Glomerular visceral epithelial cell (primary cell): ENCODE measurements around the gene NPY1R.
A peak's percentile ranks its signal among the peaks of the same experiment; 100 is the strongest.

Source experiments
- DNase-seq: peaks from one replicate; pipeline ENCODE4 v3.0.0-alpha.2; 2016; ENCODE audit errors: extremely low spot score

Gene NPY1R

GRCh38 chr4:163332526-163333406 lies at the start of gene NPY1R:
NPY1R (minus strand) TSS chr4:163332596; CDS start chr4:163326554, 6,042 bp downstream.
- peak; percentile 86 for DNase-seq

GRCh38 chr4:163380703-163381102 lies 48.3 kb upstream of the NPY1R start:
- no peak for DNase-seq

- peak; percentile 23 for DNase-seq
Observed at GRCh38 chr4:163378661-163379060, 46.3 kb upstream of the NPY1R start.

GRCh38 chr4:163372029-163372428 lies 39.6 kb upstream of the NPY1R start:
- DNase-seq = no peak

- DNase-seq = no peak
Observed at GRCh38 chr4:163367651-163368050, 35.3 kb upstream of the NPY1R start.

GRCh38 chr4:163356104-163356503 lies 23.7 kb upstream of the NPY1R start:
- no peak for DNase-seq

- no peak for DNase-seq
Observed at GRCh38 chr4:163353054-163353453, 20.7 kb upstream of the NPY1R start.

GRCh38 chr4:163350672-163351071 lies 18.3 kb upstream of the NPY1R start:
- DNase-seq = peak; percentile 80

GRCh38 chr4:163344147-163345125 lies 12.0 kb upstream of the NPY1R start:
- peak; percentile 41 for DNase-seq

GRCh38 chr4:163343604-163344146 lies 11.3 kb upstream of the NPY1R start, which contains the start of gene NPY5R:
NPY5R (plus strand) TSS chr4:163343892; CDS start chr4:163350274, 6,382 bp downstream.
- no peak for DNase-seq

GRCh38 chr4:163335384-163335783 lies 3.0 kb upstream of the NPY1R start:
- DNase-seq = no peak

- peak; percentile 38 for DNase-seq
Observed at GRCh38 chr4:163331629-163332376, 593 bp downstream of the NPY1R start.

- no peak for DNase-seq
Observed at GRCh38 chr4:163330916-163331628, 1.3 kb downstream of the NPY1R start.

- no peak for DNase-seq
Observed at GRCh38 chr4:163317110-163317509, 15.3 kb downstream of the NPY1R start.

- DNase-seq = no peak
Observed at GRCh38 chr4:163309466-163309865, 22.9 kb downstream of the NPY1R start.

- DNase-seq = no peak
Observed at GRCh38 chr4:163303069-163303468, 29.3 kb downstream of the NPY1R start.

GRCh38 chr4:163300445-163300844 lies 32.0 kb downstream of the NPY1R start:
- no peak for DNase-seq

- no peak for DNase-seq
Observed at GRCh38 chr4:163295138-163295537, 37.3 kb downstream of the NPY1R start.

- no peak for DNase-seq
Observed at GRCh38 chr4:163284304-163284703, 48.1 kb downstream of the NPY1R start.

GRCh38 chr4:163280703-163281519 lies 51.5 kb downstream of the NPY1R start:
- DNase-seq = no peak
